BLaER1 treated with 17β-estradiol and CSF1 and Interleukin-3, amounts not matched to agents 10 nM and 100 nM (cell line): ENCODE results near the gene SH3GL3.

Experiments used
- H3K27ac ChIP-seq, 11 experiments: shearing (Covaris generic); formaldehyde crosslinking; 2 replicates each; pipeline ENCODE4 v1.8.1; 2022
- H3K27me3 ChIP-seq, 11 experiments: shearing (Covaris generic); formaldehyde crosslinking; 2 replicates each; pipeline ENCODE4 v1.8.1; 2022
- H3K36me3 ChIP-seq, 11 experiments: shearing (Covaris generic); formaldehyde crosslinking; 2 replicates each; pipeline ENCODE4 v1.8.1; 2022
- H3K4me1 ChIP-seq, 10 experiments: shearing (Covaris generic); formaldehyde crosslinking; 2 replicates each; pipeline ENCODE4 v1.8.1; 2022
- H3K4me2 ChIP-seq, 11 experiments: shearing (Covaris generic); formaldehyde crosslinking; 2 replicates each; pipeline ENCODE4 v1.8.1; 2022
- H3K4me3 ChIP-seq, 10 experiments: shearing (Covaris generic); formaldehyde crosslinking; 2 replicates each; pipeline ENCODE4 v1.8.1; 2022
- H3K9ac ChIP-seq, 11 experiments: shearing (Covaris generic); formaldehyde crosslinking; 2 replicates each; pipeline ENCODE4 v1.8.1; 2022
- H3K9me3 ChIP-seq, 11 experiments: shearing (Covaris generic); formaldehyde crosslinking; replicated peaks in 1 of 11; 2 replicates each; pipeline ENCODE4 v1.8.1; 2022
- H4K20me1 ChIP-seq, 11 experiments: shearing (Covaris generic); formaldehyde crosslinking; 2 replicates each; pipeline ENCODE4 v1.8.1; 2022
- Cebpa-rat ChIP-seq, 11 experiments: shearing (Covaris generic); IDR thresholded peaks; 2 replicates each; pipeline ENCODE4 v1.8.1; 2022

SH3GL3 gene

DNA sequence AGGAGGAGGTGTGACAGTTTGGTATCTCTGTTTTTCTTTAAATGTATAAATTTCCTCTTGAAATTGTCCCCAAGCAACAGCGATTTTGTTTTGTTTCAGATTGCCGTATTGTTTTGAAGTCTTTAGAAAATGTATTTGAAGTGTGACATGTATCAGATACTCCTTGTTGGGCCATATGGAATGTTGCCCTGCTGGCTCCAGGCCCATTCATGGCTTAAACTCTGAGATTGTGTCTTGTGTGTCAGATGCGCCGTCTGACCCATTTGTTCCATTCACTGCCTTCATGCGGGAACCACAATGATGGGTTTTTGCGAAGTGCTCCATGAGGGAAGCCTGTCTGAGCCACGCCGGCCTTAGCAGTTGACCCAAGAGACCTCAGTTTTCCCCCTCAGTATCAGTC lies 131.6 kb downstream of the SH3GL3 start:
- H3K9ac ChIP-seq, result no peak overlapping the region
- no peaks in the 10 kb centered on the region for H3K36me3 ChIP-seq
- no peaks in the 10 kb centered on the region for H4K20me1 ChIP-seq
- H3K4me1 ChIP-seq, result peaks cover 0 to 7% (median 0%) of the 10 kb centered on the region in 10 experiments; a peak in 1 of 20 replicates
- no peak overlapping the region for H3K4me3 ChIP-seq
- peaks cover 0 to 10% (median 0%) of the 10 kb centered on the region in 11 experiments; a peak in 1 of 22 replicates for H3K9me3 ChIP-seq
- H3K4me2 ChIP-seq, result no peak overlapping the region
- no peak for TF ChIP-seq Cebpa-rat (IDR thresholded peaks at IDR 0.05)
- H3K27ac ChIP-seq, result no peak overlapping the region
- no peaks in the 10 kb centered on the region for H3K27me3 ChIP-seq

DNA sequence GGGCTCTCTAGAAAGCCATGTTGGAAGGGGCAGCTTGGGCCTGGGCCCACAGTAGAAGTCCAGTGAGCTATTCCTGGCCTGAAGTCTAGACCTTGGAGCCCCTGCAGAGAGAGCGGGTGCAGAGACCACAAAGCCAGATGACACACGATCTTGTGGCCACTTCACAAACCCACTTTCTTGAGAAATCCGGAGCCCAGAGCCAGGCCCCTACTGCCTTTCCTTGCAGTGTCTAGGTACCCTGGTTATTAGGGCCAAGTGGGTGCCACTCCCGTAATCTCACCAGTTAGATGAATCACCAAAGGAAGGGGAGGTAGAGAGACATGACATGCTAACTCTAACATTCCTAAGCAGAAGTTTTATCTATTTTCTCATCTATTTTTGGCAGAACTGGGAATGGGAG lies 134.2 kb downstream of the SH3GL3 start:
- Histone ChIP-seq H3K9ac (no peak overlapping the region), H3K4me1 (peaks cover 0 to 7% (median 0%) of the 10 kb centered on the region in 10 experiments; a peak in 1 of 20 replicates), H3K27ac (no peak overlapping the region), H3K4me3 (no peak overlapping the region), H3K36me3 (no peaks in the 10 kb centered on the region), H3K27me3 (no peaks in the 10 kb centered on the region), H4K20me1 (no peaks in the 10 kb centered on the region), H3K9me3 (peaks cover 0 to 10% (median 0%) of the 10 kb centered on the region in 11 experiments; a peak in 1 of 22 replicates), H3K4me2 (no peak overlapping the region)
- TF ChIP-seq Cebpa-rat (IDR thresholded peaks at IDR 0.05), result no peak

DNA sequence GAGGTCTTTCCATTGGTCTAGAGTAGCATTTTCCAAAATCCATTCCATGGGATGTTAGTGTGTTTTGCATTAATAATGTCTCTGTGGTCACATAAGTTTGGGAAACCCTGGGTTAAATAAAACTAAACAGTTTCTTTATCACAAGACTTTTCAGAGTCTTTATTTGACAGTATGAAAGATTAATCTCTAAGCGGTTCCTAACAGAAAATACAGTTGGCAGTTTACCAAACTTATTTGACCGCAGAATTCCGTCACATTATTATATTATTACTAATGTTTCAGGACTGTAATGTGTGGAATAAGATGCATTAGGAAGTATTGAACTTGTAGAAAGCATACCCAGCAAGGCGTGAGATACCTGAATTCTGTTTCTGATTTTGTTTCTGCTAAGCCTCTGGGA lies 135.2 kb downstream of the SH3GL3 start:
- Histone ChIP-seq H3K9me3 (peaks cover 0 to 10% (median 0%) of the 10 kb centered on the region in 11 experiments; a peak in 1 of 22 replicates), H3K36me3 (no peaks in the 10 kb centered on the region), H3K9ac (no peak overlapping the region), H3K4me2 (no peak overlapping the region), H3K27me3 (no peaks in the 10 kb centered on the region), H3K4me1 (peaks cover 0 to 7% (median 0%) of the 10 kb centered on the region in 10 experiments; a peak in 1 of 20 replicates), H4K20me1 (no peaks in the 10 kb centered on the region), H3K27ac (no peak overlapping the region), H3K4me3 (no peak overlapping the region)
- TF ChIP-seq Cebpa-rat (IDR thresholded peaks at IDR 0.05), result no peak

DNA sequence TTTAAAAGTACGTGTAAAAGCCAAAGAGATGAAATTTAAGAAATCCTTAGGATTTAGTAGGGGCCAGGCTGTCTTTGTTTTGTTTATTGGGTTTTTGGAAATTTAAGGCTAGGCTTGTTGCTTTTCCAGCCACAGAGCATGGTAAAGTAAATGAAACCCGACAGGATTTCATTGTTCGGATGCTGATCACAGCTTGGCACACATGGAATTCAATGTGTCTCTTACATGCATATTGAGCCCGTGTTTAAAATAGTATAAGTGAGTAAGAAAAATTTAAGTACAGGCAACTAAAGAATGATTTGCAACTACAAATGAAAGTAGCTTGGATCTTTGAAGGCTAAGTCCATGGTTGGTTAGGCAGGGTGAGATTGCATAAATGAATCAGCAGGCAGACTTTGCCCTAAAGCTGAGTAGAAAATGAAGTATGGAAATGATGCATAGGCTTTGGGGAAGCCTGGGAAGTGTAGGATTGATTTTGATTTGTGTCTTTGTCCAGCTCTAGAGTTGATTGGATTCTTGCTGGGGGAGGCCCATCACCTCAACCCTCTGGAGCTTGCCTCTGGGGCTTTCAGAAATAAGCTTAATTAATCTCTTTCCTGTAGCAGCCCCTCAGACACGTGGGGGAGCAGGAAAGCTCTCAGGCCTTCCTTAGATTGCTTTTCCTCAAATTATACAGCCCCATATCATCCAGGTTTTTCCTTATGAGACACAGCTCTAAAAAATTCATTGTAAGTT lies 138.6 kb downstream of the SH3GL3 start:
- Histone ChIP-seq H3K9me3 (no peaks in the 10 kb centered on the region), H4K20me1 (no peaks in the 10 kb centered on the region), H3K4me3 (no peak overlapping the region), H3K4me1 (no peaks in the 10 kb centered on the region), H3K36me3 (no peaks in the 10 kb centered on the region), H3K9ac (no peak overlapping the region), H3K27me3 (no peaks in the 10 kb centered on the region), H3K4me2 (no peak overlapping the region), H3K27ac (no peak overlapping the region)
- no peak for TF ChIP-seq Cebpa-rat (IDR thresholded peaks at IDR 0.05)

DNA sequence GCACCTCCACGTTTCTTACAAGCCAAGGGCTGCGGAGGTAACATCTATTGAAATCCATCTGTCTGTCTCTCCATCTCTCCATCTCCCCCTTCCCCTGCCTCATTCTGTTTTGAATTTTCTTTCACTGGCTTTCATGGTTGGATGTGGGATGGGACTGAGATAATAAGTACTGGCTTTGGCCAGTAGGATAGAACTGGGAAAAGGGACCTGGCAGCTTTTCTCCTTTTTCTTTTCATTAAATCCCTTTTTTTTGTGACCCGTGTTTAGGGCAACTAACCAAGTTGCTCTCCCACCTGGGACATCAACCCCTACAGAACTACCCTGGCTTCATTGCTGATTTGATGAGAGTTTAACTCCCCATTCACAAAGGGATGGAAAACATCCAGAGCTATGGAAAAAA lies 139.9 kb downstream of the SH3GL3 start:
- Histone ChIP-seq H3K9me3 (no peaks in the 10 kb centered on the region), H3K27me3 (no peaks in the 10 kb centered on the region), H3K4me1 (no peaks in the 10 kb centered on the region), H3K9ac (no peak overlapping the region), H4K20me1 (no peaks in the 10 kb centered on the region), H3K27ac (no peak overlapping the region), H3K4me3 (no peak overlapping the region), H3K4me2 (no peak overlapping the region), H3K36me3 (no peaks in the 10 kb centered on the region)
- TF ChIP-seq Cebpa-rat (IDR thresholded peaks at IDR 0.05), result no peak

DNA sequence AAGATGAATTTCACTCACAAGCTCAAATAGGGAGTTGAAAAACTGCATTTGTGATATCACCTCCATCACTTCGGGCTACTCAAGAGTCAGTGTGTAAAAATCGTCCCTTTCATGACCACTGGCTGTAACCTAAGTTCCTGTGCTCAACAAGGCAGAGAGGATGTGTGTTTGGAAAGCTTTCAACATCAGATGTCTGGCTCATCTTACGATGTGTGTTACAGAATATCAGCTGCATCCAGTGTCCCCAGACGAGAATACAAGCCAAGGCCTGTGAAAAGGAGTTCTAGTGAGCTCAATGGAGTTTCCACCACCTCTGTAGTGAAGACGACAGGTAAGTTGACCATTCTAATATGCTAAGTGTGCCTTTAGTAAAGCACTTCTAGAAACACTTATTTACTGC lies 141.3 kb downstream of the SH3GL3 start:
- H3K4me1 ChIP-seq, result peaks cover 0 to 6% (median 0%) of the 10 kb centered on the region in 10 experiments; a peak in 3 of 20 replicates
- no peaks in the 10 kb centered on the region for H3K36me3 ChIP-seq
- TF ChIP-seq Cebpa-rat (IDR thresholded peaks at IDR 0.05), result no peak
- H3K9me3 ChIP-seq, result no peaks in the 10 kb centered on the region
- H3K27me3 ChIP-seq, result no peaks in the 10 kb centered on the region
- H3K4me3 ChIP-seq, result no peak overlapping the region
- no peak overlapping the region for H3K27ac ChIP-seq
- H4K20me1 ChIP-seq, result no peaks in the 10 kb centered on the region
- H3K9ac ChIP-seq, result no peak overlapping the region
- H3K4me2 ChIP-seq, result no peak overlapping the region

DNA sequence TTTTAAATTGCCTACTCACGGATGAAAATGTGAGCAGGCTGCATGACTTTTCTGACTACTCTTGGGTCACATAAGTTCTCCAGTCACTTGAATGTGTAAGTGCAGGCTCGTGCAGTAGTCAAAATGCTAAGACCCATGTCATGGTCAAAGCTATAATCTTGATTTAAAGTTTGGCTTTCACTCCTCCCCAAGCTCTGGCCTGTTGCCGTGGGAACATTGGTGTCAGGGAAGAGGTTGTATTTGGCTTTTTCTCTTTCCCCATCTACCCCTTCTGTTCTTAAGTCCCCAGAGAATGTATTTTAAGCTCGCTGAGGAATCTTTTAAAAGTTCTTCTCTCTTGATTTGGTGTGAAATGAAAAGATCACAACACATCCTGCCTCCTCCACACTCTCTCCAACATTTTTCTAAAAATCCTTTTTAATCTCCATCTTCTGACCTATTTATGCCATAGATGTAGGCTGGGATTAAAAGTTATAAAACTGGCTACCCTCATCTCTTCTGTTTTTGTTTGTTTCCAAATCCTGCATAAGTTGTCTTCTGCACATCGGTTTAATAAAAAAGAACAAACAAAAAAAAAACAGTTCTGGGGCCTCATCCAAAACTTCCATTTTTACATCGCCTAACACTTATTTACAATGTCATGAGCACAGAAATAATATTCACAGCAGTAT lies 145.4 kb downstream of the SH3GL3 start:
- Histone ChIP-seq H3K9ac (no peak overlapping the region), H3K4me2 (0 out of 22 replicates have a peak overlapping the region, but pooled peaks of 1 of the 11 experiments have one; percentile 2), H3K36me3 (no peaks in the 10 kb centered on the region), H3K9me3 (no peaks in the 10 kb centered on the region), H3K4me3 (no peak overlapping the region), H3K4me1 (peaks cover 0 to 6% (median 0%) of the 10 kb centered on the region in 10 experiments; a peak in 3 of 20 replicates), H3K27ac (no peak overlapping the region), H3K27me3 (no peaks in the 10 kb centered on the region), H4K20me1 (no peaks in the 10 kb centered on the region)
- TF ChIP-seq Cebpa-rat (IDR thresholded peaks at IDR 0.05), result no peak

DNA sequence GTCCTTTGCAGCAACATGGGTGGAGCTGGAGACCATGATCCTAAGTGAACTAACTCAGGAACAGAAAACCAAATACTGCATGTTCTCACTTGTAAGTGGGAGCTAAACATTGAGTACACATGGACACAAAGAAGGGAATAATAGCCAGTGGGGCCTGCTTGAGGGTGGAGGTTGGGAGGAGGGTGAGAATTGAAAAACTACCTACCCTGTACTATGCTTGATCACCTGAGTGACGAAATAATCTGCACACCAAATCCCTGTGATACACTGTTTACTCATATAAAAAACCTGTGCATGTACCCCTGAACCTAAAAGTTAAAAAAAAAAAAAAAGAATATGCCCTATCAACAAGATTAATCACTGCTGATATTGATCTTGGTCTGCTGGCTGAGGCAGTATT lies 148.1 kb downstream of the SH3GL3 start:
- peaks cover 0 to 6% (median 0%) of the 10 kb centered on the region in 10 experiments; a peak in 3 of 20 replicates for H3K4me1 ChIP-seq
- no peak overlapping the region for H3K9ac ChIP-seq
- no peaks in the 10 kb centered on the region for H4K20me1 ChIP-seq
- H3K27ac ChIP-seq, result no peak overlapping the region
- no peaks in the 10 kb centered on the region for H3K36me3 ChIP-seq
- peaks cover 0 to 11% (median 2%) of the 10 kb centered on the region in 11 experiments; a peak in 11 of 22 replicates for H3K9me3 ChIP-seq
- TF ChIP-seq Cebpa-rat (IDR thresholded peaks at IDR 0.05), result no peak
- no peaks in the 10 kb centered on the region for H3K27me3 ChIP-seq
- H3K4me3 ChIP-seq, result no peak overlapping the region
- H3K4me2 ChIP-seq, result no peak overlapping the region

DNA sequence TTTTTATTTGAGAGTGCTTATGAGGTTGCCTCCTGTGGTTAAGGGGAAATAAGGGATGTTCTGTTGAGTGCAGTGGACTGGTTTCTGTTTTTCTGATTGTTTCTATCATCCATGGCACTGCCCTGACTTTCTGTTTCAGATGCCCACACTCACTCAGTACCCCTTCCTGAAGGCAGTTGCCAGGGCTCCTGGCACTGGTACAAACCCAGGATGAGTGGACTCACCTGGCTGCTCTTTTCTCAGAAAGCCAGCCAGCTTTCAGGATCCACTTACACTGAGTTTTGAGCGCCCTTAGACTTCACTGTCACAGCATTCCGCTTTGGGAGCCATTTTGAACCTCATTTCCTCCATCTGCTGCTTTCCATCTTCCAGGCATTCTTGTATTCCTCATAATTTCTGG lies 150.9 kb downstream of the SH3GL3 start:
- no peak overlapping the region for H3K27ac ChIP-seq
- TF ChIP-seq Cebpa-rat (IDR thresholded peaks at IDR 0.05), result no peak
- no peaks in the 10 kb centered on the region for H3K4me1 ChIP-seq

More for the DNA sequence above, 150.9 kb downstream of the SH3GL3 start:
- H3K9ac ChIP-seq, result no peak overlapping the region
- H4K20me1 ChIP-seq, result no peaks in the 10 kb centered on the region
- H3K36me3 ChIP-seq, result no peaks in the 10 kb centered on the region
- H3K9me3 ChIP-seq, result peaks cover 0 to 22% (median 12%) of the 10 kb centered on the region in 11 experiments; a peak in 16 of 22 replicates
- H3K4me2 ChIP-seq, result no peak overlapping the region
- H3K27me3 ChIP-seq, result no peaks in the 10 kb centered on the region
- H3K4me3 ChIP-seq, result no peak overlapping the region
